H1 (cell line): ENCODE data around the gene MRPL45. TPM values are rescaled to one million over a fixed set of nuclear protein-coding genes. Genes with fewer than 3 reads are reported as not detected.

Experiments
- CTCF ChIA-PET: fragments of 300-600 bp; sonication (Branson Sonifier 250); formaldehyde crosslinking; loops from one replicate; lab custom pipeline; 2021; ENCODE audit not compliant: partially characterized antibody; lab: Charles Lee
- POLR2A ChIA-PET: fragments of 300-600 bp; sonication (Branson Sonifier 250); formaldehyde crosslinking; loops from one replicate; lab custom pipeline; 2021; ENCODE audit warnings: inconsistent platforms; ENCODE audit not compliant: partially characterized antibody; lab: Charles Lee
- DNase-seq, 2 experiments: peaks; one replicate each; pipeline versions ENCODE4 v3.0.0 to v3.0.0-alpha.2; 2010 to 2022; ENCODE audit warnings: low spot score in 2 of 2, low read depth in 1 of 2, mixed read lengths in 1 of 2
- FAIRE-seq: peaks from 2 replicates; lab custom pipeline; 2011; peaks lifted over from hg19 to GRCh38; lab: Jason Lieb, UNC
- H2AFZ ChIP-seq: 2 replicates; pipeline ENCODE4 v1.8.1; 2012; ENCODE audit warnings: low read length, inconsistent platforms
- H2AK5ac ChIP-seq: 2 replicates; pipeline ENCODE4 v1.6.1; 2013; ENCODE audit warnings: low read depth, low read length
- H2BK120ac ChIP-seq: replicated peaks from 2 replicates; pipeline ENCODE3; 2013; ENCODE audit warnings: low read depth, low read length, inconsistent platforms
- H2BK12ac ChIP-seq: 2 replicates; pipeline ENCODE4 v1.6.1; 2013; ENCODE audit warnings: low read depth, low read length
- H2BK15ac ChIP-seq: 2 replicates; pipeline ENCODE4 v1.6.1; 2013; ENCODE audit warnings: low read length
- H2BK20ac ChIP-seq: 2 replicates; pipeline ENCODE4 v1.6.1; 2013; ENCODE audit warnings: low read length
- H2BK5ac ChIP-seq: 2 replicates; pipeline ENCODE4 v1.6.1; 2013; ENCODE audit warnings: low read depth, low read length
- H3K14ac ChIP-seq: 2 replicates; pipeline ENCODE4 v1.6.1; 2013; ENCODE audit warnings: inconsistent platforms; ENCODE audit not compliant: insufficient read length
- H3K18ac ChIP-seq: 2 replicates; pipeline ENCODE4 v1.6.1; 2013; ENCODE audit warnings: low read length; ENCODE audit errors: extremely low read depth
- H3K23ac ChIP-seq: 2 replicates; pipeline ENCODE4 v1.6.1; 2013; ENCODE audit warnings: inconsistent platforms; ENCODE audit not compliant: insufficient read length
- H3K23me2 ChIP-seq: 2 replicates; pipeline ENCODE4 v1.6.1; 2013; ENCODE audit warnings: low read depth, low read length
- H3K27ac ChIP-seq: 2 replicates; pipeline ENCODE4 v1.6.1; 2011; ENCODE audit warnings: low read depth, low read length, inconsistent platforms
- H3K27me3 ChIP-seq, 4 experiments: replicated peaks in 1 of 4; 1 replicate in 1 of 4; 2 replicates in 3 of 4; pipeline versions ENCODE4 v1.6.1 to v1.8.1; 2011 to 2013; ENCODE audit warnings: low read length in 3 of 4, mild to moderate bottlenecking in 3 of 4, inconsistent platforms in 2 of 4, mixed read lengths in 2 of 4, moderate library complexity in 1 of 4; ENCODE audit not compliant: control insufficient read depth in 3 of 4, insufficient read depth in 3 of 4; ENCODE audit errors: extremely low read depth in 1 of 4
- H3K36me3 ChIP-seq, 4 experiments: 2 replicates each; pipeline versions ENCODE4 v1.6.1 to v1.8.1; 2011 to 2013; ENCODE audit warnings: mild to moderate bottlenecking in 4 of 4, low read length in 3 of 4, moderate library complexity in 2 of 4, control low read depth in 1 of 4, inconsistent platforms in 1 of 4; ENCODE audit not compliant: insufficient read depth in 4 of 4, control insufficient read depth in 2 of 4
- H3K4ac ChIP-seq: replicated peaks from 2 replicates; pipeline ENCODE3; 2013; ENCODE audit warnings: low read length, low read depth, mixed read lengths, inconsistent platforms; ENCODE audit not compliant: insufficient read length
- H3K4me1 ChIP-seq, 4 experiments: replicated peaks in 1 of 4; 1 replicate in 1 of 4; 2 replicates in 3 of 4; pipeline versions ENCODE4 v1.6.1 to v1.8.1; 2011 to 2013; ENCODE audit warnings: low read length in 3 of 4, inconsistent platforms in 2 of 4, mixed read lengths in 1 of 4; ENCODE audit not compliant: insufficient read depth in 4 of 4, control insufficient read depth in 3 of 4
- H3K4me2 ChIP-seq, 2 experiments: 2 replicates each; pipeline versions ENCODE4 v1.6.1 to v1.8.1; 2011 to 2013; ENCODE audit warnings: low read depth in 2 of 2, low read length in 2 of 2, control low read depth in 1 of 2, inconsistent platforms in 1 of 2, mild to moderate bottlenecking in 1 of 2; ENCODE audit not compliant: insufficient read depth in 1 of 2
- H3K4me3 ChIP-seq, 4 experiments: fragments of 200-600, 300-600 bp in 1 of 4; sonication (generic), shearing (Covaris generic), sonication (Bioruptor Twin) in 1 of 4; 2 replicates each; pipeline versions ENCODE4 v1.5.1 to v1.8.1; 2011 to 2016; ENCODE audit warnings: low read length in 4 of 4, low read depth in 3 of 4, control low read depth in 2 of 4, inconsistent platforms in 2 of 4, mild to moderate bottlenecking in 2 of 4, mixed read lengths in 1 of 4, moderate library complexity in 1 of 4; ENCODE audit not compliant: insufficient read depth in 2 of 4; ENCODE audit errors: extremely low read depth in 1 of 4
- H3K56ac ChIP-seq: replicated peaks from 2 replicates; pipeline ENCODE3; 2013; ENCODE audit warnings: low read depth, mild to moderate bottlenecking, mixed read lengths, low read length, inconsistent platforms; ENCODE audit not compliant: insufficient read length
- H3K79me1 ChIP-seq: 2 replicates; pipeline ENCODE4 v1.6.1; 2013; ENCODE audit warnings: low read depth, low read length, control low read depth
- H3K79me2 ChIP-seq, 2 experiments: 2 replicates each; pipeline versions ENCODE4 v1.6.1 to v1.8.1; 2012 to 2013; ENCODE audit warnings: low read length in 2 of 2, mild to moderate bottlenecking in 2 of 2, inconsistent platforms in 1 of 2; ENCODE audit not compliant: insufficient read depth in 2 of 2, control insufficient read depth in 1 of 2
- H3K9ac ChIP-seq, 4 experiments: replicated peaks in 1 of 4; 1 replicate in 1 of 4; 2 replicates in 3 of 4; pipeline versions ENCODE4 v1.6.1 to v1.8.1; 2011 to 2013; ENCODE audit warnings: low read depth in 3 of 4, low read length in 3 of 4, control low read depth in 2 of 4, mild to moderate bottlenecking in 2 of 4, moderate library complexity in 2 of 4, inconsistent platforms in 1 of 4; ENCODE audit errors: extremely low read depth in 1 of 4
- H3K9me3 ChIP-seq, 2 experiments: 2 replicates each; pipeline versions ENCODE4 v1.6.1 to v1.8.1; 2012 to 2013; ENCODE audit warnings: mild to moderate bottlenecking in 2 of 2, moderate library complexity in 2 of 2, control low read depth in 1 of 2, inconsistent platforms in 1 of 2, low read depth in 1 of 2, low read length in 1 of 2, mixed read lengths in 1 of 2; ENCODE audit not compliant: insufficient read depth in 2 of 2
- H4K20me1 ChIP-seq, 2 experiments: replicated peaks in 1 of 2; 2 replicates each; pipeline versions ENCODE3 to v1.8.1; 2011 to 2013; ENCODE audit warnings: inconsistent platforms in 2 of 2, low read length in 2 of 2, mild to moderate bottlenecking in 1 of 2; ENCODE audit not compliant: insufficient read depth in 2 of 2, control insufficient read depth in 1 of 2
- H4K5ac ChIP-seq: 2 replicates; pipeline ENCODE4 v1.6.1; 2013; ENCODE audit warnings: low read length, low read depth, mixed read lengths, inconsistent platforms; ENCODE audit not compliant: insufficient read length
- H4K8ac ChIP-seq: 2 replicates; pipeline ENCODE4 v1.8.0; 2013; ENCODE audit warnings: mild to moderate bottlenecking, moderate library complexity, low read length, inconsistent platforms; ENCODE audit not compliant: insufficient read depth; ENCODE audit errors: extremely low read depth
- H4K91ac ChIP-seq: replicated peaks from 2 replicates; pipeline ENCODE3; 2013; ENCODE audit warnings: low read length, mixed read lengths, inconsistent platforms; ENCODE audit not compliant: insufficient read length
- ASH2L ChIP-seq: fragments of 200-600, 300-600 bp; sonication (generic); IDR thresholded peaks from one replicate; pipeline ENCODE4 v1.7.1; 2017; ENCODE audit warnings: low read length
- BCL11A ChIP-seq, 2 experiments: IDR thresholded peaks; one replicate each; pipeline ENCODE4 v1.6.1; 2011; ENCODE audit warnings: low read depth in 2 of 2, low read length in 2 of 2, mild to moderate bottlenecking in 2 of 2
- CBX5 ChIP-seq: fragments of 300-800, 300-1000 bp; sonication (generic); IDR thresholded peaks from 2 replicates; pipeline ENCODE4 v1.7.1; 2016; ENCODE audit warnings: antibody characterized with exemption, low read length, low read depth
- CBX8 ChIP-seq: fragments of 300-800, 300-1000 bp; sonication (generic); IDR thresholded peaks from 2 replicates; pipeline ENCODE4 v1.7.1; 2016; ENCODE audit warnings: low read depth, low read length, borderline replicate concordance
- EP300 ChIP-seq, 2 experiments: IDR thresholded peaks; 1 replicate in 1 of 2; 2 replicates in 1 of 2; pipeline ENCODE4 v1.6.1; 2011 to 2012; ENCODE audit warnings: low read depth in 2 of 2, low read length in 2 of 2, mild to moderate bottlenecking in 2 of 2, borderline replicate concordance in 1 of 2, inconsistent platforms in 1 of 2, moderate library complexity in 1 of 2
- GABPA ChIP-seq: IDR thresholded peaks from 2 replicates; pipeline ENCODE4 v1.6.1; 2011; ENCODE audit warnings: mild to moderate bottlenecking, low read length, moderate library complexity, borderline replicate concordance; ENCODE audit not compliant: insufficient read depth
- GTF2F1 ChIP-seq: IDR thresholded peaks from 2 replicates; pipeline ENCODE4 v1.6.1; 2012; ENCODE audit warnings: low read depth, low read length, improper control_type of control experiment, borderline replicate concordance
- SIN3A ChIP-seq, 2 experiments: IDR thresholded peaks in 1 of 2; conservative IDR thresholded peaks in 1 of 2; 2 replicates each; pipeline ENCODE4 v1.6.1; 2011 to 2012; ENCODE audit warnings: low read length in 2 of 2, improper control_type of control experiment in 1 of 2, low read depth in 1 of 2, mild to moderate bottlenecking in 1 of 2
- SP4 ChIP-seq: IDR thresholded peaks from 2 replicates; pipeline ENCODE4 v1.6.1; 2012; ENCODE audit warnings: low read length, inconsistent platforms
- TAF1 ChIP-seq: IDR thresholded peaks from 2 replicates; pipeline ENCODE4 v1.6.1; 2011; ENCODE audit warnings: mild to moderate bottlenecking, low read depth, low read length
- polyA plus RNA-seq, 7 experiments: library from polyadenylated mRNA; depleted of rRNA in 3 of 7; stranded (reverse) in 5 of 7; unstranded in 2 of 7; fragments of >200 nt in 5 of 7; fragments of 200-250 nt in 2 of 7; gene quantifications; 1 replicate in 5 of 7; 2 replicates in 1 of 7; 4 replicates in 1 of 7; pipeline versions ENCODE4 v1.2.1 to v1.2.3, GENCODE V29; 2011 to 2013; ENCODE audit warnings: missing spikeins in 2 of 7, mixed read lengths in 2 of 7
- total RNA-seq: library from RNA; stranded (reverse); fragmentation: NEBNext Ultra II Directional; extraction: Animal tissue kit (Norgen Biotek cat#: 25700); gene quantifications from 2 replicates; pipeline ENCODE4 v1.2.1, GENCODE V29; 2021
- TF ChIP-seq, protein P1 (sequence below): IDR thresholded peaks from 2 replicates; pipeline ENCODE4 v1.6.1; 2012; ENCODE audit warnings: low read length, inconsistent platforms

MRPL45 gene
- total and polyA plus RNA-seq, 2 of the 8 experiments (the other 6 are each of a cell fraction or from before 2014, with no cell fraction given) = 65.6 to 71.7 TPM

DNA sequence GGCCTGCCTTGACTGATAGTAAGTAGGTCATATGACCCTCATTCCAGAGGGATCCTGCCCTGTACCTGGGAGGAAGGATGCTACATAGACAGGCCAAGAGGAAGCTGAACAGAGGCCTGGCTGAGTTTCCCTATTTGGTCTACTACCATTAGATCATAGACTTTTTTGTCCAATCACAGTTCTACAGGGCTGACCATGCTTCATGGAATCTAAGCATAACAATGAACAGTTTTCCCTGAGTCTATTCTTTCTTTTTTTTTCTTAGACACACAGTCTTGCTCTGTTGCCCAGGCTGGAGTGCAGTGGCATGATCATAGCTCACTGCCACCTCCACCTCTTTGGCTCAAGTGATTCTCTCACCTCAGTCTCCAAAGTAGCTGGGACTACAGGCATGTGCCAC is 42.9 kb downstream of the MRPL45 start:
- TF ChIP-seq CBX5 (no peak), BCL11A (IDR thresholded peaks at IDR 0.05; ENCODE audit: low read depth in 2 of 2, low read length in 2 of 2) (no peak), TAF1 (no peak), GTF2F1 (no peak), SIN3A (conservative IDR thresholded peaks at IDR 0.05 in 1 of 2, IDR thresholded peaks at IDR 0.05 in 1 of 2; ENCODE audit: low read depth in 1 of 2, low read length in 2 of 2) (no peak), EP300 (IDR thresholded peaks at IDR 0.05; ENCODE audit: borderline replicate concordance in 1 of 2, low read depth in 2 of 2, low read length in 2 of 2) (no peak), GABPA (no peak), SP4 (no peak), CBX8 (no peak), ASH2L (no peak)
- TF ChIP-seq, protein P1, sequence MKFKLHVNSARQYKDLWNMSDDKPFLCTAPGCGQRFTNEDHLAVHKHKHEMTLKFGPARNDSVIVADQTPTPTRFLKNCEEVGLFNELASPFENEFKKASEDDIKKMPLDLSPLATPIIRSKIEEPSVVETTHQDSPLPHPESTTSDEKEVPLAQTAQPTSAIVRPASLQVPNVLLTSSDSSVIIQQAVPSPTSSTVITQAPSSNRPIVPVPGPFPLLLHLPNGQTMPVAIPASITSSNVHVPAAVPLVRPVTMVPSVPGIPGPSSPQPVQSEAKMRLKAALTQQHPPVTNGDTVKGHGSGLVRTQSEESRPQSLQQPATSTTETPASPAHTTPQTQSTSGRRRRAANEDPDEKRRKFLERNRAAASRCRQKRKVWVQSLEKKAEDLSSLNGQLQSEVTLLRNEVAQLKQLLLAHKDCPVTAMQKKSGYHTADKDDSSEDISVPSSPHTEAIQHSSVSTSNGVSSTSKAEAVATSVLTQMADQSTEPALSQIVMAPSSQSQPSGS = no peak
- Histone ChIP-seq H2AK5ac (no peak overlapping the region), H2BK5ac (no peak overlapping the region), H2BK120ac (no peak overlapping the region), H3K14ac (no peak overlapping the region), H3K9ac (no peak overlapping the region), H2AFZ (no peak overlapping the region), H3K23ac (no peak overlapping the region), H3K4me3 (no peak overlapping the region), H3K23me2 (no peaks in the 10 kb centered on the region), H2BK20ac (no peak overlapping the region), H3K18ac (no peak overlapping the region), H4K91ac (no peak overlapping the region), H3K9me3 (no peaks in the 10 kb centered on the region), H4K20me1 (no peaks in the 10 kb centered on the region), H3K56ac (no peak overlapping the region), H3K27me3 (no peaks in the 10 kb centered on the region), H2BK12ac (no peak overlapping the region), H3K4me1 (peaks cover 0 to 9% (median 3%) of the 10 kb centered on the region in 4 experiments; a peak in 3 of 7 replicates), H4K8ac (no peak overlapping the region), H3K4ac (no peak overlapping the region), H3K79me1 (no peaks in the 10 kb centered on the region), H3K4me2 (no peak overlapping the region), H3K36me3 (no peaks in the 10 kb centered on the region), H3K79me2 (no peaks in the 10 kb centered on the region), H4K5ac (no peak overlapping the region), H3K27ac (no peak overlapping the region), H2BK15ac (no peak overlapping the region)
- no peak for DNase-seq
- FAIRE-seq = no peak
- ChIA-PET CTCF (interaction anchor here (0.8 to 25.7 kb wide), 4 partner anchors 8 to 79 kb away, joined by 3 to 400 read pairs (median 134); partner anchors contain the start of genes ARHGAP23 and SOCS7), POLR2A (interaction anchor here (1.8 to 2.1 kb wide), 2 partner anchors 12 to 14 kb away, joined by 6 to 10 read pairs; no protein-coding TSS in a partner anchor)
